Measurements from ENCODE around the gene PCDHGA12.
"Not testable (repeated sequence)": the region's sequence is repeated elsewhere in the genome, so short reads cannot be mapped to it uniquely, and the experiment has no call there.

- TF ChIP-seq, protein P1, sequence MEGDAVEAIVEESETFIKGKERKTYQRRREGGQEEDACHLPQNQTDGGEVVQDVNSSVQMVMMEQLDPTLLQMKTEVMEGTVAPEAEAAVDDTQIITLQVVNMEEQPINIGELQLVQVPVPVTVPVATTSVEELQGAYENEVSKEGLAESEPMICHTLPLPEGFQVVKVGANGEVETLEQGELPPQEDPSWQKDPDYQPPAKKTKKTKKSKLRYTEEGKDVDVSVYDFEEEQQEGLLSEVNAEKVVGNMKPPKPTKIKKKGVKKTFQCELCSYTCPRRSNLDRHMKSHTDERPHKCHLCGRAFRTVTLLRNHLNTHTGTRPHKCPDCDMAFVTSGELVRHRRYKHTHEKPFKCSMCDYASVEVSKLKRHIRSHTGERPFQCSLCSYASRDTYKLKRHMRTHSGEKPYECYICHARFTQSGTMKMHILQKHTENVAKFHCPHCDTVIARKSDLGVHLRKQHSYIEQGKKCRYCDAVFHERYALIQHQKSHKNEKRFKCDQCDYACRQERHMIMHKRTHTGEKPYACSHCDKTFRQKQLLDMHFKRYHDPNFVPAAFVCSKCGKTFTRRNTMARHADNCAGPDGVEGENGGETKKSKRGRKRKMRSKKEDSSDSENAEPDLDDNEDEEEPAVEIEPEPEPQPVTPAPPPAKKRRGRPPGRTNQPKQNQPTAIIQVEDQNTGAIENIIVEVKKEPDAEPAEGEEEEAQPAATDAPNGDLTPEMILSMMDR (IDR thresholded peaks at IDR 0.05): not testable (repeated sequence)
- TF ChIP-seq POLR2A (IDR thresholded peaks at IDR 0.05): not testable (repeated sequence)
Measured at GRCh38 chr5:141414548-141415274, 15.6 kb upstream of the PCDHGA12 start.
